Psoas muscle (tissue), 8 donors: ENCODE measurements around the gene DCLK2. TPM values are rescaled to one million over a fixed set of nuclear protein-coding genes. Genes with fewer than 3 reads are reported as not detected.

Experiments used
- ATAC-seq, 4 donors: fragments of 200-7000 bp; cut with Tn5 transposase; one replicate each; pipeline ENCODE4 v1.9.1; 2020; ENCODE audit warnings: moderate library complexity in 3 of 4, mild to moderate bottlenecking in 2 of 4
- DNase-seq, 2 donors: peaks; one replicate each; pipeline ENCODE4 v3.0.0-alpha.2; 2020
- H3K27ac ChIP-seq: fragments of 200-600 bp; one replicate; pipeline ENCODE4 v1.8.0; 2022
- H3K27me3 ChIP-seq, 3 donors: fragments of 200-600 bp in 1 of 3; one replicate each; pipeline versions ENCODE4 v1.6.1 to v1.8.0; 2013 to 2022; ENCODE audit warnings: low read length in 2 of 3, mild to moderate bottlenecking in 2 of 3, moderate library complexity in 1 of 3; ENCODE audit not compliant: insufficient read depth in 3 of 3
- H3K36me3 ChIP-seq, 2 donors: fragments of 200-600 bp in 1 of 2; one replicate each; pipeline versions ENCODE4 v1.6.1 to v1.8.0; 2013 to 2022; ENCODE audit warnings: low read depth in 1 of 2, mild to moderate bottlenecking in 1 of 2, moderate library complexity in 1 of 2; ENCODE audit not compliant: insufficient read depth in 1 of 2
- H3K4me1 ChIP-seq: fragments of 200-600 bp; one replicate; pipeline ENCODE4 v1.8.0; 2022
- H3K4me3 ChIP-seq: fragments of 200-600 bp; one replicate; pipeline ENCODE4 v1.8.0; 2022; ENCODE audit warnings: mild to moderate bottlenecking
- H3K9me3 ChIP-seq: fragments of 200-600 bp; one replicate; pipeline ENCODE4 v1.8.0; 2022
- CTCF ChIP-seq: fragments of 200-600 bp; IDR thresholded peaks from one replicate; pipeline ENCODE4 v1.8.0; 2022; ENCODE audit warnings: antibody characterized with exemption
- WGBS, 3 donors: extraction: QIAGEN DNeasy Blood & Tissue Kit; methylation state at CpG; one replicate each; pipeline versions ENCODE4 v1.1.6 to v1.1.7; 2013; 5-methylcytosine and 5-hydroxymethylcytosine counted together
- intact Hi-C, 2 donors: fragments of 100-400 bp; cut with DNase I; formaldehyde crosslinking; loops; one replicate each; pipeline versions ENCODE4 v1.11.0 to v1.14.2; 2022
- polyA plus RNA-seq, 3 donors: library from polyadenylated mRNA; stranded (reverse); fragments of 200-250 nt; gene quantifications; one replicate each; pipeline ENCODE4 v1.2.3, GENCODE V29; 2013
- total RNA-seq, 4 donors: library from RNA; stranded (reverse); fragmentation: NEBNext Ultra II Directional in 2 of 4; extraction: Animal tissue kit (Norgen Biotek cat#: 25700) in 2 of 4; gene quantifications; one replicate each; pipeline versions ENCODE4 v1.2.1 to v1.2.4, GENCODE V29; 2021 to 2023
- donor health status: healthy with polysubstance abuse.
- donor health status: DM: no; HTN: no; CAD: no; lungs with moderate emphysema.
- donor health status: Bipolar disorder and iron deficiency.
- donor health status: healthy.
- donor health status: DM: yes; HTN: yes; CAD: no.
- donor health status: DM: no; HTN: no; CAD: no.
- donor health status: DM: no; HTN: no; CAD: no.
- donor health status: DM: yes; HTN: yes; CAD: no.

Gene DCLK2
- total and polyA plus RNA-seq, 7 donors = 0.18 to 1.7 (median 0.78) TPM

GRCh38 chr4:150140774-150141400 lies 62.6 kb downstream of the DCLK2 start:
- ATAC-seq = no peak
- H3K4me1 ChIP-seq = no peaks in the 10 kb centered on the region
- no peaks in the 10 kb centered on the region for H3K27me3 ChIP-seq
- TF ChIP-seq CTCF = no peak
- no peak overlapping the region for H3K27ac ChIP-seq
- no peak for DNase-seq
- no peak overlapping the region for H3K4me3 ChIP-seq
- H3K36me3 ChIP-seq = no peaks in the 10 kb centered on the region
- intact Hi-C loops = no loop called here
- H3K9me3 ChIP-seq = peaks cover 8% of the 10 kb centered on the region
- 44 to 61% (median 49%) methylated on average over 5 of the region's 5 CpGs for WGBS, 3 donors

GRCh38 chr4:150141756-150142155 lies 63.5 kb downstream of the DCLK2 start:
- intact Hi-C loops = no loop called here
- H3K36me3 ChIP-seq = no peaks in the 10 kb centered on the region
- DNase-seq = no peak
- TF ChIP-seq CTCF = no peak
- no peak for ATAC-seq
- H3K27ac ChIP-seq = no peak overlapping the region
- WGBS, 3 donors = 60 to 67% (median 61%) methylated on average over 2 of the region's 2 CpGs
- no peaks in the 10 kb centered on the region for H3K4me1 ChIP-seq
- no peaks in the 10 kb centered on the region for H3K27me3 ChIP-seq
- no peak overlapping the region for H3K4me3 ChIP-seq
- peaks cover 8% of the 10 kb centered on the region for H3K9me3 ChIP-seq

- DNase-seq (no peak), ATAC-seq (no peak)
- Histone ChIP-seq H3K27ac (no peak overlapping the region), H3K36me3 (no peaks in the 10 kb centered on the region), H3K4me1 (no peaks in the 10 kb centered on the region), H3K27me3 (no peaks in the 10 kb centered on the region), H3K9me3 (peaks cover 8% of the 10 kb centered on the region), H3K4me3 (no peak overlapping the region)
- WGBS, 3 donors = 98% methylated on average over 1 of the region's 1 CpG
- TF ChIP-seq CTCF = no peak
- intact Hi-C loops = no loop called here
These were observed 64.6 kb downstream of the DCLK2 start for GRCh38 chr4:150142831-150143230.

GRCh38 chr4:150145090-150145945 lies 67.1 kb downstream of the DCLK2 start:
- 80 to 97% (median 91%) methylated on average over 1 of the region's 1 CpG for WGBS, 3 donors

More at GRCh38 chr4:150145090-150145945, 67.1 kb downstream of the DCLK2 start:
- Histone ChIP-seq H3K9me3 (peaks cover 8% of the 10 kb centered on the region), H3K27me3 (no peaks in the 10 kb centered on the region), H3K4me3 (no peak overlapping the region), H3K4me1 (no peaks in the 10 kb centered on the region), H3K36me3 (no peaks in the 10 kb centered on the region), H3K27ac (no peak overlapping the region)
- intact Hi-C loops = no loop called here
- no peak for TF ChIP-seq CTCF
- ATAC-seq = no peak
- no peak for DNase-seq
